Jurkat, Clone E6-1 (cell line): ENCODE data around the gene GNAS.

ENCODE experiments used
- DNase-seq: peaks from one replicate; pipeline ENCODE4 v3.0.0-alpha.2; 2011; ENCODE audit warnings: low read depth, low spot score
- H3K4me3 ChIP-seq: 2 replicates; pipeline ENCODE4 v1.5.1; 2011; ENCODE audit warnings: mild to moderate bottlenecking, low read length, control low read depth, moderate library complexity

Gene GNAS

GRCh38 chr20:58876437-58876836 lies 23.9 kb downstream of the GNAS start:
- DNase-seq: no peak
- H3K4me3 ChIP-seq: no peak overlapping the region

- no peak for DNase-seq
- H3K4me3 ChIP-seq: no peak overlapping the region
These were observed 24.8 kb downstream of the GNAS start for GRCh38 chr20:58877050-58877975.

GRCh38 chr20:58877976-58878360 lies 25.5 kb downstream of the GNAS start:
- DNase-seq: no peak
- no peak overlapping the region for H3K4me3 ChIP-seq

- no peak overlapping the region for H3K4me3 ChIP-seq
- DNase-seq: no peak
These were observed 25.9 kb downstream of the GNAS start for GRCh38 chr20:58878399-58878798.

- no peak for DNase-seq
- H3K4me3 ChIP-seq: no peak overlapping the region
These were observed 27.9 kb downstream of the GNAS start for GRCh38 chr20:58880441-58880840.

GRCh38 chr20:58880994-58881752 lies 28.7 kb downstream of the GNAS start:
- no peak for DNase-seq
- H3K4me3 ChIP-seq: no peak overlapping the region

GRCh38 chr20:58882704-58883089 lies 30.2 kb downstream of the GNAS start:
- no peak for DNase-seq
- no peak overlapping the region for H3K4me3 ChIP-seq

GRCh38 chr20:58883241-58883691 lies 30.8 kb downstream of the GNAS start:
- no peak overlapping the region for H3K4me3 ChIP-seq
- no peak for DNase-seq

- no peak for DNase-seq
- H3K4me3 ChIP-seq: no peak overlapping the region
These were observed 32.5 kb downstream of the GNAS start for GRCh38 chr20:58884966-58885365.

- DNase-seq: no peak
- H3K4me3 ChIP-seq: no peak overlapping the region
These were observed 34.0 kb downstream of the GNAS start for GRCh38 chr20:58886546-58886945.

- H3K4me3 ChIP-seq: peak overlapping the region; percentile 74
- DNase-seq: no peak
These were observed 35.6 kb downstream of the GNAS start for GRCh38 chr20:58888103-58888502.

GRCh38 chr20:58888521-58889333 lies 36.2 kb downstream of the GNAS start:
- DNase-seq: peak; percentile 74
- peak overlapping the region; percentile 74 for H3K4me3 ChIP-seq

- no peak for DNase-seq
- peak overlapping the region; percentile 74 for H3K4me3 ChIP-seq
These were observed 36.8 kb downstream of the GNAS start for GRCh38 chr20:58889334-58889760.

GRCh38 chr20:58889798-58890517 lies 37.4 kb downstream of the GNAS start:
- peak overlapping the region; percentile 74 for H3K4me3 ChIP-seq
- no peak for DNase-seq

GRCh38 chr20:58890518-58891085 lies 38.1 kb downstream of the GNAS start:
- peak; percentile 74 for DNase-seq
- peak overlapping the region; percentile 74 for H3K4me3 ChIP-seq

GRCh38 chr20:58891086-58891717 lies 38.7 kb downstream of the GNAS start:
- H3K4me3 ChIP-seq: peak overlapping the region; percentile 74
- no peak for DNase-seq

GRCh38 chr20:58891718-58892140 lies 39.2 kb downstream of the GNAS start:
- H3K4me3 ChIP-seq: peak overlapping the region; percentile 61
- DNase-seq: peak; percentile 24
